SK-N-SH (cell line): ENCODE measurements around the gene ZNF101. TPM values are rescaled to one million over a fixed set of nuclear protein-coding genes. Genes with fewer than 3 reads are reported as not detected.

Experiments
- CTCF ChIA-PET: fragments of 300-600, 350-600 bp; formaldehyde crosslinking; extraction: SDS; loops from one replicate; lab custom pipeline; 2021; lab: Yijun Ruan, JAX
- POLR2A ChIA-PET: fragments of 350-600 bp; sonication (Branson Sonifier 250); formaldehyde crosslinking; extraction: SDS; loops from one replicate; lab custom pipeline; 2020; ENCODE audit warnings: antibody characterized with exemption, inconsistent platforms; lab: Yijun Ruan, JAX
- DNase-seq: peaks from one replicate; pipeline ENCODE4 v3.0.0; 2012
- H2AFZ ChIP-seq: fragments of 200-600 bp; sonication (generic); 2 replicates; pipeline ENCODE4 v1.8.1; 2016; ENCODE audit warnings: antibody characterized with exemption, mild to moderate bottlenecking, low read depth
- H3F3A ChIP-seq: fragments of 200-600 bp; sonication (generic); replicated peaks from 2 replicates; pipeline ENCODE3; 2016; ENCODE audit warnings: antibody characterized with exemption, mild to moderate bottlenecking; ENCODE audit not compliant: insufficient read depth
- H3K27ac ChIP-seq, 2 experiments: fragments of 200-500 bp in 1 of 2; fragments of 200-600 bp in 1 of 2; sonication (Bioruptor generic) in 1 of 2; sonication (generic), shearing (Covaris generic) in 1 of 2; 2 replicates each; pipeline versions ENCODE4 v1.5.1 to v1.6.1; 2014 to 2016; ENCODE audit warnings: low read depth in 2 of 2, inconsistent platforms in 1 of 2, low read length in 1 of 2, mild to moderate bottlenecking in 1 of 2, mixed read lengths in 1 of 2
- H3K27me3 ChIP-seq: fragments of 200-600 bp; sonication (generic), shearing (Covaris generic); 2 replicates; pipeline ENCODE4 v1.6.1; 2016; ENCODE audit warnings: mixed run types; ENCODE audit not compliant: insufficient read depth
- H3K36me3 ChIP-seq, 2 experiments: fragments of 200-500 bp in 1 of 2; fragments of 200-600 bp in 1 of 2; sonication (Bioruptor generic) in 1 of 2; sonication (generic) in 1 of 2; replicated peaks in 1 of 2; 2 replicates each; pipeline versions ENCODE3 to v1.5.1; 2014 to 2016; ENCODE audit warnings: low read length in 1 of 2, mild to moderate bottlenecking in 1 of 2; ENCODE audit not compliant: insufficient read depth in 2 of 2, control insufficient read depth in 1 of 2
- H3K4me1 ChIP-seq, 2 experiments: fragments of 200-500 bp in 1 of 2; fragments of 200-600 bp in 1 of 2; sonication (Bioruptor generic) in 1 of 2; sonication (generic), shearing (Covaris generic) in 1 of 2; 2 replicates each; pipeline versions ENCODE4 v1.5.1 to v1.6.1; 2014 to 2016; ENCODE audit warnings: low read depth in 1 of 2, low read length in 1 of 2, mixed run types in 1 of 2; ENCODE audit not compliant: insufficient read depth in 2 of 2, control insufficient read depth in 1 of 2
- H3K4me2 ChIP-seq: fragments of 200-600 bp; sonication (generic), shearing (Covaris generic); 2 replicates; pipeline ENCODE4 v1.6.1; 2017; ENCODE audit warnings: mixed run types
- H3K4me3 ChIP-seq, 2 experiments: fragments of 200-500 bp in 1 of 2; fragments of 200-600 bp in 1 of 2; sonication (Bioruptor generic) in 1 of 2; sonication (generic), shearing (Covaris generic) in 1 of 2; 2 replicates each; pipeline versions ENCODE4 v1.5.1 to v1.8.1; 2014 to 2016; ENCODE audit warnings: low read depth in 2 of 2, inconsistent platforms in 1 of 2, low read length in 1 of 2, mild to moderate bottlenecking in 1 of 2, mixed read lengths in 1 of 2, moderate library complexity in 1 of 2
- H3K79me2 ChIP-seq: fragments of 200-600 bp; sonication (generic); 2 replicates; pipeline ENCODE4 v1.8.1; 2017; ENCODE audit warnings: mild to moderate bottlenecking; ENCODE audit not compliant: insufficient read depth
- H3K9ac ChIP-seq: fragments of 200-600 bp; sonication (generic); 2 replicates; pipeline ENCODE4 v1.6.1; 2017; ENCODE audit warnings: mixed run types
- H3K9me2 ChIP-seq: fragments of 200-600 bp; sonication (generic); 2 replicates; pipeline ENCODE4 v1.6.1; 2017; ENCODE audit warnings: mixed run types
- H3K9me3 ChIP-seq: fragments of 200-600 bp; sonication (generic); 2 replicates; pipeline ENCODE4 v1.6.1; 2017; ENCODE audit warnings: mixed run types, mild to moderate bottlenecking, moderate library complexity
- H4K20me1 ChIP-seq: fragments of 200-600 bp; sonication (generic); 2 replicates; pipeline ENCODE4 v1.6.1; 2017; ENCODE audit warnings: mild to moderate bottlenecking, mixed run types; ENCODE audit not compliant: insufficient read depth
- CTCF ChIP-seq: fragments of 200-600 bp; sonication (generic); IDR thresholded peaks from 2 replicates; pipeline ENCODE4 v1.6.1; 2017; ENCODE audit warnings: antibody characterized with exemption, mild to moderate bottlenecking, moderate library complexity
- ELF1 ChIP-seq: IDR thresholded peaks from 2 replicates; pipeline ENCODE4 v1.4.0; 2012
- MXI1 ChIP-seq: IDR thresholded peaks from 2 replicates; pipeline ENCODE4 v1.6.1; 2012; ENCODE audit warnings: mild to moderate bottlenecking, low read depth, low read length, improper control_type of control experiment
- NRF1 ChIP-seq: IDR thresholded peaks from 2 replicates; pipeline ENCODE4 v1.6.1; 2012; ENCODE audit warnings: low read depth, mild to moderate bottlenecking, low read length
- PBX3 ChIP-seq: IDR thresholded peaks from 2 replicates; pipeline ENCODE4; 2012
- POLR2AphosphoS5 ChIP-seq: IDR thresholded peaks from 2 replicates; pipeline ENCODE4 v1.6.1; 2012; ENCODE audit warnings: low read depth, low read length
- REST ChIP-seq: IDR thresholded peaks from 2 replicates; pipeline ENCODE4 v1.6.1; 2012; ENCODE audit warnings: mild to moderate bottlenecking, low read depth, low read length, moderate library complexity
- RFX5 ChIP-seq: IDR thresholded peaks from 2 replicates; pipeline ENCODE4 v1.6.1; 2012; ENCODE audit warnings: mild to moderate bottlenecking, improper control_type of control experiment, low read length
- TAF1 ChIP-seq: IDR thresholded peaks from 2 replicates; pipeline ENCODE4 v1.6.1; 2012; ENCODE audit warnings: low read depth, mild to moderate bottlenecking, low read length, moderate library complexity, borderline replicate concordance
- TEAD4 ChIP-seq: IDR thresholded peaks from 2 replicates; pipeline ENCODE4 v1.4.0; 2012; ENCODE audit warnings: mild to moderate bottlenecking, borderline replicate concordance; ENCODE audit not compliant: insufficient read depth
- USF2 ChIP-seq: fragments of 150-350 bp; IDR thresholded peaks from 2 replicates; pipeline ENCODE4 v1.6.1; 2017; ENCODE audit warnings: antibody characterized with exemption, low read length, low read depth, borderline replicate concordance
- YY1 ChIP-seq: IDR thresholded peaks from 2 replicates; pipeline ENCODE4 v1.4.0; 2012; ENCODE audit warnings: low read depth, mild to moderate bottlenecking
- WGBS: methylation state at CpG from one replicate; pipeline ENCODE4 v1.1.6; 2017; ENCODE audit warnings: low lambda C conversion rate; 5-methylcytosine and 5-hydroxymethylcytosine counted together
- polyA plus RNA-seq, 3 experiments: library from polyadenylated mRNA; depleted of rRNA; stranded (reverse); fragments of >200 nt; gene quantifications; 2 replicates each; pipeline ENCODE4 v1.2.3, GENCODE V29; 2012
- small RNA-seq, 7 experiments: library from RNA; depleted of rRNA; stranded (forward); fragments of <200 nt; gene quantifications; one replicate each; pipeline ENCODE3, GENCODE V24; 2012

ZNF101 gene
- polyA plus RNA-seq, 1 of the 3 experiments (the other 2 are of a cell fraction), result 2.4 TPM

- POLR2A ChIA-PET, result interaction anchor here (0.7 to 2.1 kb wide), 4 partner anchors 43 to 133 kb away, joined by 3 to 10 read pairs (median 6); partner anchors contain the start of genes ZNF253 and ZNF506
- Histone ChIP-seq H3K27me3 (no peaks in the 10 kb centered on the region), H4K20me1 (no peaks in the 10 kb centered on the region), H3F3A (peaks cover 3% of the 10 kb centered on the region), H3K4me2 (peak within 1 kb of the TSS; percentile 73), H3K27ac (peak within 1 kb of the TSS; percentile 39 to 72; a peak in 3 of 4 replicates), H3K4me1 (no peaks in the 10 kb centered on the region), H3K9me2 (no peaks in the 10 kb centered on the region), H3K9me3 (0 out of 2 replicates have a peak, but pooled peaks cover 5% of the 10 kb centered on the region), H2AFZ (peak within 1 kb of the TSS; percentile 99), H3K9ac (peak within 1 kb of the TSS; percentile 77), H3K36me3 (peaks cover 0 to 29% of the 10 kb centered on the region in 2 experiments), H3K4me3 (peak within 1 kb of the TSS; percentile 71 to 95), H3K79me2 (peaks cover 49% of the 10 kb centered on the region)
- CTCF ChIA-PET, result interaction anchor here (1.1 kb wide), 1 partner anchor 45 kb away, joined by 5 read pairs; no protein-coding TSS in a partner anchor
- peak; percentile 98 for DNase-seq
- TF ChIP-seq ELF1 (0 out of 2 replicates have a peak, but pooled peaks have one; percentile 17), REST (no peak), TEAD4 (no peak), USF2 (no peak), RFX5 (peak; percentile 20; the same call in 1 of the 2 replicates), MXI1 (peak; percentile 76; the same call in 1 of the 2 replicates), POLR2AphosphoS5 (peak; percentile 96), TAF1 (peak; percentile 54; the same call in 1 of the 2 replicates), NRF1 (peak; percentile 94), CTCF (peak; percentile 23; the same call in 1 of the 2 replicates), PBX3 (peak; percentile 99), YY1 (peak; percentile 82)
- WGBS, result 1% methylated on average over 33 of the region's 61 CpGs
Measured at GRCh38 chr19:19732579-19733501, 64.2 kb downstream of the ZNF101 start, which contains the start of gene ZNF14. ZNF14 (minus strand) TSS chr19:19733112; CDS start chr19:19732958, 154 bp downstream.

Small RNAs within 50 kb of the gene (small RNA-seq; reads per million reads assigned to genes)
- 0 reads per million in 7 experiments for gene AC011458.2

Other genes with a start within 250 kb of the ZNF101 start
- gene TSSK6, start 153.3 kb upstream of the ZNF101 start, polyA plus RNA-seq (2012; rRNA removed), result 2.3 and 3.1 TPM in 2 replicates
- gene NDUFA13, start 152.6 kb upstream of the ZNF101 start, polyA plus RNA-seq (2012; rRNA removed), result 1,643 and 1,828 TPM in 2 replicates
- 7.2 and 7.5 TPM in 2 replicates for gene YJEFN3, start 139.9 kb upstream of the ZNF101 start, polyA plus RNA-seq (2012; rRNA removed)
- gene CILP2, start 130.6 kb upstream of the ZNF101 start, polyA plus RNA-seq (2012; rRNA removed), result 0.96 and 1.9 TPM in 2 replicates
- gene PBX4, start 50.2 kb upstream of the ZNF101 start, polyA plus RNA-seq (2012; rRNA removed), result 5.1 and 6.4 TPM in 2 replicates
- 4.3 and 4.5 TPM in 2 replicates for gene LPAR2, start 40.6 kb upstream of the ZNF101 start, polyA plus RNA-seq (2012; rRNA removed)
- 5.3 and 6.3 TPM in 2 replicates for gene GMIP, start 25.2 kb upstream of the ZNF101 start, polyA plus RNA-seq (2012; rRNA removed)
- 49.6 and 67.9 TPM in 2 replicates for gene ATP13A1, start 5.2 kb upstream of the ZNF101 start, polyA plus RNA-seq (2012; rRNA removed)
- gene ZNF14, start 64.3 kb downstream of the ZNF101 start, polyA plus RNA-seq (2012; rRNA removed), result 1.1 and 1.7 TPM in 2 replicates
- gene ZNF506, start 152.9 kb downstream of the ZNF101 start, polyA plus RNA-seq (2012; rRNA removed), result 4.1 and 7.3 TPM in 2 replicates
- 0.79 and 0.81 TPM in 2 replicates for gene ZNF253, start 197.0 kb downstream of the ZNF101 start, polyA plus RNA-seq (2012; rRNA removed)
- 4.3 and 6.7 TPM in 2 replicates for gene ZNF93, start 232.1 kb downstream of the ZNF101 start, polyA plus RNA-seq (2012; rRNA removed)